ENCODE data around the gene FANCC.
A peak's percentile ranks its signal among the peaks of the same experiment; 100 is the strongest.

The FANCC gene

DNA sequence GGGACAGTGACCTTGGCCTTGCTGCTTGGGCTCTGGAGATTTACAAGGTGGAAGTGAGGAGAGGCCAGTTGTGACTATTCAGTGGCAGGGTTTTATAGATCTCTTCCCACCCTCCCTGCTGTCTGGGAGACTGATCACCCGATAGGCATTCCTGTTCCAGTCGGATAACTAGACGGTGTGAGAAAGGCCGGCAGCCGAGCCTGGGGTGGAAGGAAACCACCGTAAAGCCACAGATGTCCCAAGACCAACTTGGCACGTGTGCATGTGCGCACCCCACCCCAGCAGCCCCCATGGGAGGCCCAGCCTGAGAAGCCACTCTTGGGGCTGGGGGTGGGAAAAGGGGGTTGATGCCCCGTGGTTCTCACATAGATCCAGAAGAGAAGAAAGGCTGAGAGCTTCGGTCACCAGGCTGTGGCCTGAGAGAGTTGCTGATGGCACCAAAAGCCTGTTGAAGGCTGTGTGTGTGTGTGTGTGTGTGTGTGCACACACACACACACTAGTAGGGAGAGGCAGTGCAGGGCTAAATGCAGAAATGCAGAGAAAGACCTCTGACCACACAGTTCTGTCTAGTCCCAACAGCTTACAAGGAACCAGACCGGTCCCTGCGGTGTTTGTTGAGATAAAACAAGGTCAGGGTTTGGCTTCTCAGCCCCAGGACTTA lies 225.8 kb downstream of the FANCC start:
- H3K9me3 ChIP-seq (ENCODE audit: control insufficient read depth in 1 of 2, low read length in 2 of 2): no peaks in the 10 kb centered on the region
- H3K9ac ChIP-seq (ENCODE audit: low read depth in 1 of 2, low read length in 2 of 2): peak overlapping the region in 1 of 2 donors; percentile 2
- peak overlapping the region; percentile 51 for H3K27ac ChIP-seq (ENCODE audit: low read depth, low read length)
- peaks cover 2 to 6% of the 10 kb centered on the region in 2 donors for H3K36me3 ChIP-seq (ENCODE audit: control insufficient read depth in 1 of 2, insufficient read depth in 2 of 2, low read length in 2 of 2)
- peaks cover 20 to 30% of the 10 kb centered on the region in 2 donors for H3K4me1 ChIP-seq (ENCODE audit: control insufficient read depth in 1 of 2, insufficient read depth in 2 of 2, low read length in 2 of 2)
- H3K4me3 ChIP-seq (ENCODE audit: low read depth in 1 of 2, low read length in 2 of 2): no peak overlapping the region
- H3K27me3 ChIP-seq (ENCODE audit: control insufficient read depth in 1 of 2, insufficient read depth in 2 of 2, low read length in 2 of 2): no peaks in the 10 kb centered on the region

- Histone ChIP-seq H3K27me3 (ENCODE audit: control insufficient read depth in 1 of 2, insufficient read depth in 2 of 2, low read length in 2 of 2) (no peaks in the 10 kb centered on the region), H3K4me1 (ENCODE audit: control insufficient read depth in 1 of 2, insufficient read depth in 2 of 2, low read length in 2 of 2) (peaks cover 20 to 30% of the 10 kb centered on the region in 2 donors), H3K4me3 (ENCODE audit: low read depth in 1 of 2, low read length in 2 of 2) (no peak overlapping the region), H3K27ac (ENCODE audit: low read depth, low read length) (peak overlapping the region; percentile 51), H3K9me3 (ENCODE audit: control insufficient read depth in 1 of 2, low read length in 2 of 2) (no peaks in the 10 kb centered on the region), H3K36me3 (ENCODE audit: control insufficient read depth in 1 of 2, insufficient read depth in 2 of 2, low read length in 2 of 2) (peaks cover 9 to 14% of the 10 kb centered on the region in 2 donors), H3K9ac (ENCODE audit: low read depth in 1 of 2, low read length in 2 of 2) (peak overlapping the region in 1 of 2 donors; percentile 2)
These were observed 226.5 kb downstream of the FANCC start for GRCh38 chr9:95090871-95091577.

GRCh38 chr9:95090023-95090791 lies 227.3 kb downstream of the FANCC start:
- H3K27me3 ChIP-seq (ENCODE audit: control insufficient read depth in 1 of 2, insufficient read depth in 2 of 2, low read length in 2 of 2): no peaks in the 10 kb centered on the region
- H3K9ac ChIP-seq (ENCODE audit: low read depth in 1 of 2, low read length in 2 of 2): no peak overlapping the region
- peak overlapping the region; percentile 17 for H3K27ac ChIP-seq (ENCODE audit: low read depth, low read length)
- H3K36me3 ChIP-seq (ENCODE audit: control insufficient read depth in 1 of 2, insufficient read depth in 2 of 2, low read length in 2 of 2): peaks cover 11 to 22% of the 10 kb centered on the region in 2 donors
- no peaks in the 10 kb centered on the region for H3K9me3 ChIP-seq (ENCODE audit: control insufficient read depth in 1 of 2, low read length in 2 of 2)
- no peak overlapping the region for H3K4me3 ChIP-seq (ENCODE audit: low read depth in 1 of 2, low read length in 2 of 2)
- peaks cover 20 to 30% of the 10 kb centered on the region in 2 donors for H3K4me1 ChIP-seq (ENCODE audit: control insufficient read depth in 1 of 2, insufficient read depth in 2 of 2, low read length in 2 of 2)

GRCh38 chr9:95089257-95090022 lies 228.1 kb downstream of the FANCC start:
- no peak overlapping the region for H3K4me3 ChIP-seq (ENCODE audit: low read depth in 1 of 2, low read length in 2 of 2)
- H3K27me3 ChIP-seq (ENCODE audit: control insufficient read depth in 1 of 2, insufficient read depth in 2 of 2, low read length in 2 of 2): no peaks in the 10 kb centered on the region
- peaks cover 11 to 29% of the 10 kb centered on the region in 2 donors for H3K36me3 ChIP-seq (ENCODE audit: control insufficient read depth in 1 of 2, insufficient read depth in 2 of 2, low read length in 2 of 2)
- H3K9ac ChIP-seq (ENCODE audit: low read depth in 1 of 2, low read length in 2 of 2): no peak overlapping the region
- H3K9me3 ChIP-seq (ENCODE audit: control insufficient read depth in 1 of 2, low read length in 2 of 2): no peaks in the 10 kb centered on the region
- H3K27ac ChIP-seq (ENCODE audit: low read depth, low read length): no peak overlapping the region
- H3K4me1 ChIP-seq (ENCODE audit: control insufficient read depth in 1 of 2, insufficient read depth in 2 of 2, low read length in 2 of 2): peaks cover 20 to 30% of the 10 kb centered on the region in 2 donors

DNA sequence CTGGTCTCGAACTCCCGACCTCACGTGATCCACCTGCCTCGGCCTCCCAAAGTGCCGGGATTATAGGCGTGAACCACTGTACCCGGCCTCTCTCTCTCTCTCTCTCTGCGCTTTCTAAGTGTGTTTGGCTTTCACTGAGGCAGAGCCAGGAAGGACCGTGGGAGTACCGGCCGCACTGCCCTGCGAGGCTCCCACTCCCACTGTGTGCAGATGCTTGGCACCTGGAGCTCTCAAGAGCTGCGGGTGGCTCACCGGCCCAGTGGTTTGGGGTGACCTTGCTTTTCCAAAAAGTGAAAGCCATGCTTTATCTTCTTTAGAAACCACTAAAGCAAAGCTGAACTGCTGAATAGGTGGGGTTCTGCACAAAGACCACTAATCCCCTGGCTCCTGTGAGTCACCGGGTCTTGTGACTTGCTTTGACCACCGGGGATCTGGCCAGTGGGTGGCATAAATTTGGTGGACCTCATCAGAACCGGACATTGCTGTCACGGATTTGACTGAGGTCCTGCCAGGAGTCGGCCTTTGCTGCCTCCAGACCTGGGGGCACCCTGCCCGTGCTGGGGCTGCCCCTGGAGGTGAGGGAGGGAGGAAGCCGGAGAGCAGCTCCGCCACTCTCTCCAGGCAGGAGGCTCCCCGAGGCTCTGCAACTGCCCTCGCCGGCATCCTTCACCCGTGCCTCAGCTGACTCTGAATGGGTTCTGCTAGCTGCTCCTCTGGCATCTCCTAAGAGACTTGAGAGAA lies 228.9 kb downstream of the FANCC start:
- Histone ChIP-seq H3K9ac (ENCODE audit: low read depth in 1 of 2, low read length in 2 of 2) (no peak overlapping the region), H3K27me3 (ENCODE audit: control insufficient read depth in 1 of 2, insufficient read depth in 2 of 2, low read length in 2 of 2) (no peaks in the 10 kb centered on the region), H3K4me1 (ENCODE audit: control insufficient read depth in 1 of 2, insufficient read depth in 2 of 2, low read length in 2 of 2) (peaks cover 20 to 31% of the 10 kb centered on the region in 2 donors), H3K36me3 (ENCODE audit: control insufficient read depth in 1 of 2, insufficient read depth in 2 of 2, low read length in 2 of 2) (peaks cover 12 to 35% of the 10 kb centered on the region in 2 donors), H3K4me3 (ENCODE audit: low read depth in 1 of 2, low read length in 2 of 2) (no peak overlapping the region), H3K9me3 (ENCODE audit: control insufficient read depth in 1 of 2, low read length in 2 of 2) (no peaks in the 10 kb centered on the region), H3K27ac (ENCODE audit: low read depth, low read length) (no peak overlapping the region)

DNA sequence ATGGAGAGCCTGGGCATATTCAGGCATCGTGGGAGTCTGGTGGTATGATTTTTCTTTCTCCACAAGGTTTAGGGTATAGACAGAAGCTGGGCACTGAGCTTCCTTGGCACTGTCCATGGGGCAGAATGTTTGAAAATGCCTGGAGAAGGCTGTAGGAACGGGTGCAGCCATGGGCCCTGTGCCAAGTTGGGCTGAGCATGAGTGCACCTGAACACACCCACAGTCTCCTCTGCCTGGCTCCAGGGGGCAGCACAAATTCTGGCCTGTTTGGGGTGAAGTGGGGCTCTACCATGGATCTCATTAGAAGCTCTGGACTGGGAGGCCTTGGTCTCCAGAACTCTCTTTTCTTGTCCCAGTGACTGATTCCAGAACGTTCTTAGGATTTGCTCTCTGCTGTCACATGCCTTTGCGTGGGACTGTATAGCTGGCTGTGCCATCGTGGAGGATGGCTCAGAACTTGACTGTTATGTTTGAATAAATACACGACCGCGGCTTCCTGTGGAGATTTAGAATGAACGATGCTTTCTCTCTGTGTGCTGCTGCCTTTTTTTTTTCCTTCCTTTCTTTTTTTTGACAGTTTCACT lies 229.8 kb downstream of the FANCC start:
- Histone ChIP-seq H3K36me3 (ENCODE audit: control insufficient read depth in 1 of 2, insufficient read depth in 2 of 2, low read length in 2 of 2) (peaks cover 20 to 44% of the 10 kb centered on the region in 2 donors), H3K27ac (ENCODE audit: low read depth, low read length) (no peak overlapping the region)

DNA sequence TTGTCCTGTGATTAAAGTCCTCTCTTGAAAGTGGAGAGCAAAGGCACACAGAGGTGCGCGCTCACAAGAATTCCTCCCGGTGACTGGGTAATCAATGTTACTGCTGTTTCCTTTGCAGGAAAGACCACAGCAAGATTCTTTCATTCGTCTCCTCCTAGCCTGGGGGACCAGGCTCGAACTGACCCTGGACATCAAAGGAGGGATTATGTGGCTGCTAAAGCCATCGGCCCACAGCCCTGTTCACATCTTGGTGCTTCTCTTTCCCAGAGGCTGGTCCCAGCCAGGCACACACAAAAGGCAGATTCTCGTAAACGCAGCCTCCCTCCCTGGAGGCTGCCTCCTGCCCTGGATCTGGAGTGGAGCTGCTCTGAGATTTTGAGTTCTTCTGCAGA lies 230.9 kb downstream of the FANCC start:
- Histone ChIP-seq H3K27me3 (ENCODE audit: control insufficient read depth in 1 of 2, insufficient read depth in 2 of 2, low read length in 2 of 2) (no peaks in the 10 kb centered on the region), H3K4me1 (ENCODE audit: control insufficient read depth in 1 of 2, insufficient read depth in 2 of 2, low read length in 2 of 2) (peaks cover 20 to 28% of the 10 kb centered on the region in 2 donors), H3K27ac (ENCODE audit: low read depth, low read length) (no peak overlapping the region), H3K9ac (ENCODE audit: low read depth in 1 of 2, low read length in 2 of 2) (no peak overlapping the region), H3K4me3 (ENCODE audit: low read depth in 1 of 2, low read length in 2 of 2) (no peak overlapping the region), H3K36me3 (ENCODE audit: control insufficient read depth in 1 of 2, insufficient read depth in 2 of 2, low read length in 2 of 2) (peaks cover 23 to 55% of the 10 kb centered on the region in 2 donors), H3K9me3 (ENCODE audit: control insufficient read depth in 1 of 2, low read length in 2 of 2) (no peaks in the 10 kb centered on the region)

More for the DNA sequence above, 229.8 kb downstream of the FANCC start:
- Histone ChIP-seq H3K4me3 (ENCODE audit: low read depth in 1 of 2, low read length in 2 of 2) (no peak overlapping the region), H3K4me1 (ENCODE audit: control insufficient read depth in 1 of 2, insufficient read depth in 2 of 2, low read length in 2 of 2) (peaks cover 17 to 32% of the 10 kb centered on the region in 2 donors), H3K27me3 (ENCODE audit: control insufficient read depth in 1 of 2, insufficient read depth in 2 of 2, low read length in 2 of 2) (no peaks in the 10 kb centered on the region), H3K9me3 (ENCODE audit: control insufficient read depth in 1 of 2, low read length in 2 of 2) (no peaks in the 10 kb centered on the region), H3K9ac (ENCODE audit: low read depth in 1 of 2, low read length in 2 of 2) (no peak overlapping the region)

GRCh38 chr9:95085861-95086563 lies 231.5 kb downstream of the FANCC start:
- H3K9ac ChIP-seq (ENCODE audit: low read depth in 1 of 2, low read length in 2 of 2): no peak overlapping the region
- H3K4me3 ChIP-seq (ENCODE audit: low read depth in 1 of 2, low read length in 2 of 2): no peak overlapping the region
- no peak overlapping the region for H3K27ac ChIP-seq (ENCODE audit: low read depth, low read length)
- peaks cover 17 to 24% of the 10 kb centered on the region in 2 donors for H3K4me1 ChIP-seq (ENCODE audit: control insufficient read depth in 1 of 2, insufficient read depth in 2 of 2, low read length in 2 of 2)
- H3K9me3 ChIP-seq (ENCODE audit: control insufficient read depth in 1 of 2, low read length in 2 of 2): no peaks in the 10 kb centered on the region
- peaks cover 29 to 60% of the 10 kb centered on the region in 2 donors for H3K36me3 ChIP-seq (ENCODE audit: control insufficient read depth in 1 of 2, insufficient read depth in 2 of 2, low read length in 2 of 2)
- no peaks in the 10 kb centered on the region for H3K27me3 ChIP-seq (ENCODE audit: control insufficient read depth in 1 of 2, insufficient read depth in 2 of 2, low read length in 2 of 2)

Data from duodenal mucosa (tissue), 2 donors.